ENCODE data around the gene CD7.

Gene CD7

DNA sequence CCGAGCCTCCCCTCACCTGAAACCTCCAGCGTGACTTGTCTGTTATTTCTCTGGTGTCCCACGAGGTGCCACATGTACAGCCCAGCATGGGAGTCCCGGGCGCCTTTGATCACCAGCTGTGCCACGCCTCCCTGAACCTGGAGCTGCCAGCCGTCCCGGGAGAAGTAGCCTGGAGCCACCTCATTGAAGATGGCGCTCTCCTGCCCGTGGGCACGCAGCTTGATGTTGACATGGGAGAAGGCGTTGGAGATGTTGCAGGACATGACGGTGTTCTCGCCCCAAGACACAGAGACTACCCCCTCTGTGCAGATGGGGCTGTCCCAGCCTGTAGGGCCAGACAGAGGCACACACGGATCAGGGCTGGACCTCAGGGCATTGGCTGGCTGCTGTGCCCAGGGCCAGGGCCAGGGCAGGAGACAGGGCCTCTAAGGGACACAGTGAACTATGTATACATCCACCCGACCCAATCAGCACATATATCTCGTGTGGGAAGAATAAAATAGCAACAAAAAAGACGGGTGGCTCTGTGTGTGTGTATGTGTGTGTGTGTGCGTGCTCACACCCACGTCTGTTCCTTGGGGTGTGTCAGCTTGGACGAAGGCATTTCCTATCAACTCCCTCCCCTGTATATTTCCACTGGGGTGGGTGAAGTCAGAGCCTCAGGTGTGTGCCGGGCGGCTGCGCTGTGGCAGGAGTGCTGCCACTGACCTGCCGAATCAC is 7.3 kb upstream of the CD7 start:
- TF ChIP-seq, protein P1, sequence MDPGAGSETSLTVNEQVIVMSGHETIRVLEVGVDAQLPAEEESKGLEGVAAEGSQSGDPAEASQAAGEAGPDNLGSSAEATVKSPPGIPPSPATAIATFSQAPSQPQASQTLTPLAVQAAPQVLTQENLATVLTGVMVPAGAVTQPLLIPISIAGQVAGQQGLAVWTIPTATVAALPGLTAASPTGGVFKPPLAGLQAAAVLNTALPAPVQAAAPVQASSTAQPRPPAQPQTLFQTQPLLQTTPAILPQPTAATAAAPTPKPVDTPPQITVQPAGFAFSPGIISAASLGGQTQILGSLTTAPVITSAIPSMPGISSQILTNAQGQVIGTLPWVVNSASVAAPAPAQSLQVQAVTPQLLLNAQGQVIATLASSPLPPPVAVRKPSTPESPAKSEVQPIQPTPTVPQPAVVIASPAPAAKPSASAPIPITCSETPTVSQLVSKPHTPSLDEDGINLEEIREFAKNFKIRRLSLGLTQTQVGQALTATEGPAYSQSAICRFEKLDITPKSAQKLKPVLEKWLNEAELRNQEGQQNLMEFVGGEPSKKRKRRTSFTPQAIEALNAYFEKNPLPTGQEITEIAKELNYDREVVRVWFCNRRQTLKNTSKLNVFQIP (CRISPR knock-in tag; IDR thresholded peaks at IDR 0.05; ENCODE audit: borderline replicate concordance, low read depth), result no peak
- TF ChIP-seq CSRNP3 (CRISPR knock-in tag; IDR thresholded peaks at IDR 0.05) (no peak), ZC3H10 (CRISPR knock-in tag; IDR thresholded peaks at IDR 0.05) (no peak), ZNF70 (CRISPR knock-in tag; IDR thresholded peaks at IDR 0.05) (no peak), BACH2 (CRISPR knock-in tag; IDR thresholded peaks at IDR 0.05; ENCODE audit: borderline replicate concordance) (no peak), TSHZ2 (CRISPR knock-in tag; IDR thresholded peaks at IDR 0.05) (no peak), SNAI2 (CRISPR knock-in tag; IDR thresholded peaks at IDR 0.05) (no peak), ZNF8 (CRISPR knock-in tag; IDR thresholded peaks at IDR 0.05) (no peak), TCF4 (CRISPR knock-in tag; IDR thresholded peaks at IDR 0.05; ENCODE audit: borderline replicate concordance) (no peak), TOX (CRISPR knock-in tag; IDR thresholded peaks at IDR 0.05; ENCODE audit: borderline replicate concordance) (no peak), ESRRG (CRISPR knock-in tag; IDR thresholded peaks at IDR 0.05) (no peak)
- TF ChIP-seq, protein P2, sequence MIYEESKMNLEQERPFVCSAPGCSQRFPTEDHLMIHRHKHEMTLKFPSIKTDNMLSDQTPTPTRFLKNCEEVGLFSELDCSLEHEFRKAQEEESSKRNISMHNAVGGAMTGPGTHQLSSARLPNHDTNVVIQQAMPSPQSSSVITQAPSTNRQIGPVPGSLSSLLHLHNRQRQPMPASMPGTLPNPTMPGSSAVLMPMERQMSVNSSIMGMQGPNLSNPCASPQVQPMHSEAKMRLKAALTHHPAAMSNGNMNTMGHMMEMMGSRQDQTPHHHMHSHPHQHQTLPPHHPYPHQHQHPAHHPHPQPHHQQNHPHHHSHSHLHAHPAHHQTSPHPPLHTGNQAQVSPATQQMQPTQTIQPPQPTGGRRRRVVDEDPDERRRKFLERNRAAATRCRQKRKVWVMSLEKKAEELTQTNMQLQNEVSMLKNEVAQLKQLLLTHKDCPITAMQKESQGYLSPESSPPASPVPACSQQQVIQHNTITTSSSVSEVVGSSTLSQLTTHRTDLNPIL (CRISPR knock-in tag; IDR thresholded peaks at IDR 0.05; ENCODE audit: low read depth), result no peak
- ATAC-seq, result no peak

GRCh38 chr17:82323514-82324234 is 6.3 kb upstream of the CD7 start:
- TF ChIP-seq ZFP30 (CRISPR knock-in tag; IDR thresholded peaks at IDR 0.05) (no peak), OSR1 (CRISPR knock-in tag; IDR thresholded peaks at IDR 0.05) (no peak), ZNF565 (CRISPR knock-in tag; conservative IDR thresholded peaks at IDR 0.05; ENCODE audit: low read depth) (no peak), ZC3H10 (CRISPR knock-in tag; IDR thresholded peaks at IDR 0.05) (no peak), ARNTL (CRISPR knock-in tag; IDR thresholded peaks at IDR 0.05; ENCODE audit: borderline replicate concordance, low read depth) (no peak), SNAI2 (CRISPR knock-in tag; IDR thresholded peaks at IDR 0.05) (no peak), PATZ1 (CRISPR knock-in tag; IDR thresholded peaks at IDR 0.05; ENCODE audit: borderline replicate concordance) (no peak), TOX (CRISPR knock-in tag; IDR thresholded peaks at IDR 0.05; ENCODE audit: borderline replicate concordance) (no peak), CSDC2 (CRISPR knock-in tag; IDR thresholded peaks at IDR 0.05) (no peak), TCF4 (CRISPR knock-in tag; IDR thresholded peaks at IDR 0.05; ENCODE audit: borderline replicate concordance) (no peak), ZFP3 (CRISPR knock-in tag; IDR thresholded peaks at IDR 0.05) (no peak), ISL1 (CRISPR knock-in tag; IDR thresholded peaks at IDR 0.05) (no peak)
- TF ChIP-seq, protein P2 (CRISPR knock-in tag; IDR thresholded peaks at IDR 0.05; ENCODE audit: low read depth), result no peak
- TF ChIP-seq, protein P1 (CRISPR knock-in tag; IDR thresholded peaks at IDR 0.05; ENCODE audit: borderline replicate concordance, low read depth), result no peak
- no peak for ATAC-seq
